HEK293T (cell line): ENCODE data around the gene WASHC3.

Source experiments
- CTCF ChIA-PET: fragments of 350-600 bp; formaldehyde crosslinking; extraction: SDS; loops from one replicate; lab custom pipeline; 2021; ENCODE audit warnings: antibody characterized with exemption, inconsistent platforms; lab: Yijun Ruan, JAX
- POLR2A ChIA-PET: fragments of 350-600 bp; formaldehyde crosslinking; extraction: SDS; loops from one replicate; lab custom pipeline; 2020; ENCODE audit warnings: antibody characterized with exemption, inconsistent platforms; lab: Yijun Ruan, JAX
- DNase-seq: peaks from one replicate; pipeline ENCODE4 v3.0.0; 2012; ENCODE audit warnings: mixed read lengths; ENCODE audit errors: extremely low spot score
- ARNT ChIP-seq: fragments of 450-650 bp; IDR thresholded peaks from 2 replicates; pipeline ENCODE4 v1.6.1; 2017; ENCODE audit warnings: mild to moderate bottlenecking
- BHLHE40 ChIP-seq: fragments of 450-650 bp; IDR thresholded peaks from 2 replicates; pipeline ENCODE4 v1.6.1; 2016; ENCODE audit warnings: mild to moderate bottlenecking, moderate library complexity, borderline replicate concordance
- CTBP1 ChIP-seq: fragments of 450-650 bp; IDR thresholded peaks from 2 replicates; pipeline ENCODE4 v1.6.1; 2016; ENCODE audit warnings: borderline replicate concordance
- ELF4 ChIP-seq: fragments of 450-650 bp; IDR thresholded peaks from 2 replicates; pipeline ENCODE4 v1.6.1; 2017; ENCODE audit warnings: antibody characterized with exemption
- FOXA1 ChIP-seq: fragments of 450-650 bp; IDR thresholded peaks from 2 replicates; pipeline ENCODE4 v1.6.1; 2016; ENCODE audit warnings: mild to moderate bottlenecking
- FOXK2 ChIP-seq: fragments of 450-650 bp; IDR thresholded peaks from 2 replicates; pipeline ENCODE4 v1.6.1; 2016; ENCODE audit warnings: mild to moderate bottlenecking
- FOXM1 ChIP-seq: fragments of 450-650 bp; IDR thresholded peaks from 2 replicates; pipeline ENCODE4 v1.6.1; 2017; ENCODE audit warnings: mild to moderate bottlenecking, borderline replicate concordance
- HDGF ChIP-seq: fragments of 450-650 bp; IDR thresholded peaks from 2 replicates; pipeline ENCODE4 v1.6.1; 2017; ENCODE audit warnings: antibody characterized with exemption, borderline replicate concordance
- L3MBTL2 ChIP-seq: fragments of 450-650 bp; conservative IDR thresholded peaks from 2 replicates; pipeline ENCODE4 v1.6.1; 2016; ENCODE audit warnings: mild to moderate bottlenecking
- LEF1 ChIP-seq: fragments of 450-650 bp; IDR thresholded peaks from 2 replicates; pipeline ENCODE4 v1.6.1; 2017; ENCODE audit warnings: mild to moderate bottlenecking, borderline replicate concordance
- NFRKB ChIP-seq: fragments of 450-650 bp; IDR thresholded peaks from 2 replicates; pipeline ENCODE4 v1.6.1; 2016; ENCODE audit warnings: mild to moderate bottlenecking, moderate library complexity
- PKNOX1 ChIP-seq: fragments of 450-650 bp; IDR thresholded peaks from 2 replicates; pipeline ENCODE4 v1.6.1; 2016
- SP1 ChIP-seq: fragments of 450-650 bp; IDR thresholded peaks from 2 replicates; pipeline ENCODE4 v1.6.1; 2017
- SUZ12 ChIP-seq: fragments of 450-650 bp; IDR thresholded peaks from 2 replicates; pipeline ENCODE4 v1.6.1; 2016; ENCODE audit warnings: mild to moderate bottlenecking
- TARDBP ChIP-seq: fragments of 450-650 bp; IDR thresholded peaks from 2 replicates; pipeline ENCODE4 v1.6.1; 2016
- ZNF384 ChIP-seq: fragments of 450-650 bp; IDR thresholded peaks from 2 replicates; pipeline ENCODE4 v1.6.1; 2016

WASHC3 gene

DNA sequence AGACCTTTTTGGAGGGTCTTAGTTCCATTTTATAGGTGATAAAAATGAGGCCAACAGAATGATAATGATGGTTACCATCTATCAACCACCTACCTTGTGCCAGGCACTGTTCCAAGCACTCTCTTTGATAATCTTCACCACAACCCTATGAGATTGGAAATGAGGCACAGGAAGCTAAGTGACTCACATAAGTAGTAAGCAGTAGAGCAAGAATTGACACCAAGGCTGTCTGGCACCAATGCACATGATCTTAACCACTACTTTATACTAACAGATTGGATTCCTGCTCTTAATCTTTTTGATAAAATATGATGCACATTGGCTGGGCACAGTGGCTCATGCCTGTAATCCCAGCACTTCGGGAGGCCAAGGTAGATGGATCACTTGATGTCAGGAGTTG, 93.0 kb downstream of the WASHC3 start:
- DNase-seq: no peak
- no peak for TF ChIP-seq LEF1
- TF ChIP-seq HDGF: no peak
- no peak for TF ChIP-seq FOXK2
- TF ChIP-seq FOXM1: no peak
- TF ChIP-seq NFRKB: no peak
- TF ChIP-seq SP1: no peak
- TF ChIP-seq SUZ12: no peak
- no peak for TF ChIP-seq ZNF384
- no peak for TF ChIP-seq ARNT
- POLR2A ChIA-PET: no interaction called here
- CTCF ChIA-PET: no interaction called here

- CTCF ChIA-PET: no interaction called here
- no peak for DNase-seq
- POLR2A ChIA-PET: no interaction called here
- no peak for TF ChIP-seq FOXA1
- TF ChIP-seq FOXK2: no peak
- TF ChIP-seq NFRKB: no peak
- TF ChIP-seq CTBP1: no peak
- no peak for TF ChIP-seq TARDBP
- TF ChIP-seq ARNT: no peak
- TF ChIP-seq LEF1: no peak
- TF ChIP-seq L3MBTL2: no peak
- no peak for TF ChIP-seq PKNOX1
- TF ChIP-seq FOXM1: no peak
- no peak for TF ChIP-seq SUZ12
- no peak for TF ChIP-seq SP1
- no peak for TF ChIP-seq BHLHE40
- TF ChIP-seq HDGF: no peak
- no peak for TF ChIP-seq ELF4
- no peak for TF ChIP-seq ZNF384
Observed at GRCh38 chr12:101967506-101967905, 94.3 kb downstream of the WASHC3 start.

DNA sequence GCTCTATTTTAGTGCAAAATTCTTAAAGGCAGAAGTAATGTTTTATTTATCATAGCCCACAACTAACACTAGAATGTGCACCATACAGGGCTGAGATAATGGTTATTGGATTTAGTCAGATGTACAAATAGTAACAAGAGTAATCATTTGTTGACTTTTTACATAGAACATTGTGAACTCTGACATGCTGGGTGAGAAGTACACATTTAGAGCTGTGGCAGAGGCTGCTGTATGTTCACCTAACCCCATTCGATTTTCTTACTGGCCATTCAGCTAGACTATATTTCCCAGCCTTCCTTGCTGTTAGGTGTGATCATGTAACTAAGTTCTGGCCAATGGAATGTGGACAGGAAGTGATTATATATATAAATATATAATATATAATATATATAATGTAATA, 95.3 kb downstream of the WASHC3 start:
- ChIA-PET CTCF (no interaction called here), POLR2A (no interaction called here)
- no peak for DNase-seq

DNA sequence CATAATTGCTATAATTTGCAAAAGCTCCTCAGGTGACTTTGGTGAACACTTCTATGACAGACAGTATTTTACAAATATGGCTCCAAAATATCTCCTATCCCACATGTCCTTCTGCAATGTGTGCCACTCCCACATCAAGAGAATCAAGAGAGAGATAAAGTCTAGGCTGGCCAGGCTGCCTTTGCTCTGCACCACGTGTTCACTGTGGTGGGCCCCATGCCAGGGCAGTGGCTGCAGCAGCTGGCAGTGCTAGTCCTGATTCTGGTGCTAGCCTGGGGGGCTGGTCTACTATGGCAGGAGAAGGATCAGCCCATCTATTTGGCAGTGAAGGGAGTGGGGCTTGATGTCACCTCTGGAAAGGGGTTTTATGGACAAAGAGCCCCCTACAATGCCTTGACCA, 98.1 kb downstream of the WASHC3 start:
- POLR2A ChIA-PET: no interaction called here
- TF ChIP-seq FOXK2 (no peak), TARDBP (no peak), ELF4 (no peak), LEF1 (no peak), PKNOX1 (no peak), BHLHE40 (no peak), NFRKB (no peak), SP1 (no peak), ARNT (no peak), CTBP1 (no peak), FOXM1 (no peak), L3MBTL2 (no peak), HDGF (no peak), FOXA1 (no peak), ZNF384 (no peak), SUZ12 (no peak)
- CTCF ChIA-PET: no interaction called here

More for the DNA sequence above, 95.3 kb downstream of the WASHC3 start:
- no peak for TF ChIP-seq CTBP1
- no peak for TF ChIP-seq HDGF
- TF ChIP-seq ELF4: no peak
- TF ChIP-seq L3MBTL2: no peak
- no peak for TF ChIP-seq BHLHE40
- TF ChIP-seq ZNF384: no peak
- no peak for TF ChIP-seq TARDBP
- TF ChIP-seq PKNOX1: no peak
- no peak for TF ChIP-seq ARNT

More for the DNA sequence above, 98.1 kb downstream of the WASHC3 start:
- no peak for DNase-seq
